Eye (tissue), 1 donor: ENCODE data around the gene KRT4.
"Not testable (repeated sequence)": the region's sequence is repeated elsewhere in the genome, so short reads cannot be mapped to it uniquely, and the experiment has no call there.

ENCODE experiments used
- DNase-seq: peaks from one replicate; pipeline ENCODE4 v3.0.0-alpha.2; 2015

Gene KRT4

DNA sequence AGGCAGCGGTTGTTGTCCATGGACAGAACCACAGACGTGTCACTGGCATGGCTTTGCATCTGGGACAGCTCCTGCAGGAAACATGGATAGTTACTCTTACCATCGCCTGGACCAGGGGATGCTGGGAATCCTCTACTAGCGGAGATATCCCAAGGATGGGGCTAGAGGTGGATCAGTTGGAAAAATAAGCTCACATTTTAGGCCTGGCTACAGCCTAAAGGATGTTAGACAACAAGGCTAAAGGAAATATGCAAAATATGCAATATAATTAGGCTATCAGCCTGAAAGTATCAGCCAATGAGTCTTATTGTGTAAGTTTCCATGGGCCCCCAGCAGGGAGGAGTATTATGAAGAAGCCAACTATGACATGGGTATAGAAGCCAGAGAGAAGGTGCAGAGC lies 41.7 kb downstream of the KRT4 start:
- no peak for DNase-seq

DNA sequence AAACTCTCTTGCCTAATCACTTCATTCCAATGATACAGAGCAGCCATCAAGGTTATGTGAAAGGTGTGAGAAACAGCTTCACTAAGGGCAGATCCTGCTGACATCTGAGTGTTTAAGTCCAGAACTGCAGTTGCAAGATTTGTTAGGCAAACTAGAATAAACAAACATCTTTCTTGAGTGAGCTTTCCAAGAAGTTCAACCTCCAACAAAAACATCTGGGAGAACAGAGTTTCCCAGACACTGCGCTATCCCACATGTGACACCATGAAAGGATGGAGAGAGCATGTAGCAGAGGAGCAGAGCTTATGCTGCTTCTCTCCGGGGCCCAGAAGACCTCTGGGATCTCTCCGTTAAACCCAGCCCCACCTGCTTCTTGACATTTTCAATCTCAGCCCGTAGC lies 42.4 kb downstream of the KRT4 start:
- DNase-seq: no peak

DNA sequence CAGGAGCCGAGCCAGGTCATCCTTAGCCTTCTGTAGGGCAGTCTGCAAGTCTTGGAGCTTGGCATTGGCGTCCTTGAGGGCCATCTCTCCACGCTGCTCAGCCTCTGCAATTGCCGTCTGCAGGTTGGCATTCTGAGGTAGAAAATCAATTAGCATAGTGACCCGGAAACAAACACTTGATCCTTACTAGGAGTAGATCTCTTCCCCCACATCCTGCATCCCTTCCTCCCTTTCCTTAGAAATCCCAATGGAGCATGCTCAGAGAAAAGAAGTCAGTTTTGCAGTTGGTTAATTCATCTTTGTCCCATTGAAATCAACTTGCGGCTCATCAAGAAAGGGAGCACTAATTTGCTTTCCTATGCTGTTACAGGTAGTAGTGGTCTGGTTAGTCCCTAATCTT lies 42.8 kb downstream of the KRT4 start:
- DNase-seq: no peak

DNA sequence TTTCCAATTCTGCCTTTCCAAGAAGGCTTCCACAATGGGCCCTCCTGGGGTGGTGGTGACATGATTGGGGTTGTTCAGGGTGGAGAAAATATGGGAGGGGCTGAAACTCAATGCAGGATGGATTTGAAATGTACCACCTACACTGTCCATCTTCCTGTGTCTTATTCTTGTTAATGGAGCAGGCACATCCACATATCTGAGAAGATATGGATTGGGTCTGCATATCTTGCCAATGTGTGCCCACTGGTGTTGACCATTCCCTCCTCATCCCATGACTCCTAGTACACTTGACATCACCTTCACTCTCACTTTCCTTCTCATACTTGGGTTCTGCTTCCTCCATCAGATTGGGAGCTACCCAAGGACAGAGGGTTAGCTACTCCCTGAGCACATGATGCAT lies 44.0 kb downstream of the KRT4 start:
- DNase-seq: no peak

DNA sequence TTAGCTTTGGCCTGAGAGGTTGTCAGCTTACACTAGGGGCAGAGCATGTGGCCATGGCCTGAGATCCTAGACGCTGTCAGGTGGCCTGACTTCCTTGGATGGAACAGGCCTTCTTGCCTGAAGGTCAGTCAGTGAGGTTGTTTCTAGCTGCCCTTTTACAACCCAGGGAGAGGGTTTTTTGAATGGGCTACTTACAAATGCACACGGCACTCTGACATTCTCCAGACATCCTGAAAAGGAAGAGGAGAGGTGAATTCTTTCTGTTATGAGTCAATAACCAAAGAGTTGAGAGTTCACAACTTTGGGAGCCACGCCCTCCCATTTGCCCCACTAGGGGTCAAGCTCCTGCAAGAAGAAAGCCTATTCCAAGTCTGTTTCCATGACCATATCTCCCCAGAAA lies 44.6 kb downstream of the KRT4 start:
- no peak for DNase-seq

DNA sequence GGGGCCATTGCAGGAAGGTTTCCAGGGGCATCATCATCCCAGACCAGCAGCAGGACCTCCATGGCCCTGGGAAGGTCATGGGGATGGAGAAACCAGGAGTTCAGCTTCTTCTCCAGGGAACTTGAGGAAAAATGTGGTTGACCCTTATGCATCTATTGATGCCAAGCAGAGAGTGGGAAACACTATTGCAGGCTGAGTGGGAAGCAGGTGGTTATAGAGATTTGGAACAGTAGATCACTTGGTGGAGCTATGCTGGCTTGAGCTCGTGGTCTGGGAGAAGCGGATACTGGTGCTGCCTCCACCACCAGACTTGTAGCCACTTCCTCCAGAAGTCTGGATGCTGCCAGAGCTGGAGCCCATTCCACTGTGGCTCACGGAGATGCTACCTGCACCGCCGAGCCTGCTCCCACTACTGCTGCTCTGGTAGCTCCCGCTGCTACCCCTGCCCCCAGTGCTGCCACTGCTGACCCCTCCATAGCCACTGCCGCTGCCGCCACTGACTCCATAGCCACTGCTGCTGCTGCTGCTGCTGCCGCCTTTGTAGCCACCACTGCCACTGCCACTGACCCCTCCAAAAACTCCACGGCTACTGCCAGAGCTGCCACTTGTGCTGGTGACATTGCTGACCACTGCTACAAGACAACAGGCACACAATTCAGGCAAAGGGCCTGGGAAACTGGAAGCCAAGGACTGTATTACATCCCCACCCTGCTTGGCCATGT lies 45.3 kb downstream of the KRT4 start:
- no peak for DNase-seq

DNA sequence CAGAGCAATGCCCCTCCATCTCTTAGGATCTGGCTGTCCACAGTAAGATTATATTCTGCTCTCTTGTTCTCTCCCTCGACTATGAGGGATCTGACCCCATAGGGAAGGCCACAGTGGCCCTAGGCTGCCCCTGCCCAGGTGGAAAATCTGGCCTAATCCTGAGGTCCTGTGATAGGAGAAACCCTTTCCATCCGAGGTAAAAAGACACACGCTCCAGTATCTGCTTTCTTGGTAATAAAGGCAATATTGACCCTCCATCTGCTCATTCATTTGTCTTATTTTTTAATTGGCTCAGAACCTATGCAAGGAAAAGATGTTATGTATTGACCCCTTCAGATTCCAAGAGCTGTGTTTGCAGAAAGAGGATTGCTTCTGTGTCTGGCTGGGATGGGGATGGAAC lies 46.5 kb downstream of the KRT4 start:
- no peak for DNase-seq

DNA sequence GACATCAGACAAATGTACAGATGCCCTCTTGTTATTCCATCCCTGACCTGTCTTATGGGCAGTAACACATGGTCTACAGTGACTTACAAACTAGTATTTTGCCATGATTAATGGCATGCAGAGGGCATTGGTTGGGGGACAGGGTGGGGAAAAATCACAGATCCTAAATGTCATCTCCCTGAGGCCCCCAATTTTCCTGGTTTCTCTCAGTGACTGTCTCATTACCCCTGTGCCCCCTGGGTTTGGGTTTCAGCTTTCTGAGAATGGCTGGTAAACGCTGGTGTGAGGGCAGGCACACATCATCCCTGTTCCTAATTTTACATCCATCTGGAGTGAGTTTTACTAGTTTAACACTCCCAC lies 46.9 kb downstream of the KRT4 start:
- no peak for DNase-seq

DNA sequence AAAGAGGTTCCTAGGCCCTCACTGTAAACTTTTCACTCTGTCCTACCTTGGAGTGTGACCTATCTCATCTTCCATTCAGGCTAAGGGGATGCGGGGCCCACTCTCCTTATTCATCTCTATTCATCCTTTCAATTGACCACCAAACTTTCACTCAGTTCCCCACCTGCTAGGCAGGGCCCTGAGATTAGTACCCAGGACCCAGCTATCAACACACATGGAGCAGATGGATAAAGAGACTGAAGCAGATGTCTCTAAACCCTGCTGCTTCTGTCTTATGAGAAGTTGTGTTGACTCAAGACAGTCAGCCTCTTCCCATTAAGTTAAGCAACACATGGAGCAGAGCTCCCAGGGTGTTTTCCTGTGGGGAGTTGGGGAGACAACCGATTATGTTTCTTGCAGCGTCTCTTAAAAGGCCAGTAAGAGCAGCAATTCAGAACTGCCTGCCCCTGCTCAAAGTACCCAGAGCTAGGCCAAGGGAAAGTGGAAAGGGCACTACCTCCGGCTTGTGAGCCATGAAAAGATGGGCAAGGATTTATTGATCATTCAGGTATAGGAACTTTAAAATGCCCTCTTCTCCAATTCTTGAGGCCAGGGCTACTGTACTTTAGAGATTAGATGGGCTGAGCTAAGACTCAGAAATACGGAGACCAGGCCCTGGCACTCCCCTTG lies 47.4 kb downstream of the KRT4 start:
- no peak for DNase-seq

DNA sequence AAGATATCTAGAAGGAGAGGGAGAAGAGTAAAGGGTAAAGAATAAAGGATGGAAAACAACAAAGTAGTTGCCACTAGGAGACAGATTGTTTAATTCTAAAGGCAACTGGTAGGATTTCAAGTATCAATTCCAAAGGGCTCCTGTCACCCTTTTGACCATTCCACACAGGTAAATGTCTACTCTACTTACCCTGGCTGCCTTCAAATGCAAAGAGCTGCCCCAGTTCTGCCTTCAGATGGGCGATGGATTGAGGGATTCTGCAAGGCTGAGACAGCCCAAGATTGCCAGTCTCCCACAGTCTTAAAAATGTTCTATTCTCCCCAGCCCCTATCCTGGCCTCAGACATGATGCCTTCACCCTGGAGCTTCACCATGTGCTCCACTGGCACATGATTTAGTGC lies 48.2 kb downstream of the KRT4 start:
- no peak for DNase-seq

DNA sequence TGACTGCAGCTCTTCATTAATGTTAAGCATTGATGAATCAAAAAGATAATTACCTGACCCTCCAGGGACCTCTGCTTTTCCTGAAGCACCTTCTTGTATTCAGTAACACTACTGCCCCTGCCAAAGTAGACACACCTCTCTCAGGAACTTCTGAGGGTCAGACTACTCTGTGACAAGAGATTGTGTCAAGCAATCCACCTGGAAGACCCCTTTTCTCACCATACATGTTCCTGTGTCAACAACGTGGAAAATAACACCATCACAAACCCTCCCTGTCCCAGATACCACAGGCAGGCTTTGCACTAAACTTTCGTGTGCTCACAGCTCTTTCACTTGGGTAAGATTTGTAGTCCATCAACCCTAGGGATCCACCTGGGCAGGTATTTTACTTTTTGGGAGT lies 49.9 kb downstream of the KRT4 start:
- DNase-seq: no peak

DNA sequence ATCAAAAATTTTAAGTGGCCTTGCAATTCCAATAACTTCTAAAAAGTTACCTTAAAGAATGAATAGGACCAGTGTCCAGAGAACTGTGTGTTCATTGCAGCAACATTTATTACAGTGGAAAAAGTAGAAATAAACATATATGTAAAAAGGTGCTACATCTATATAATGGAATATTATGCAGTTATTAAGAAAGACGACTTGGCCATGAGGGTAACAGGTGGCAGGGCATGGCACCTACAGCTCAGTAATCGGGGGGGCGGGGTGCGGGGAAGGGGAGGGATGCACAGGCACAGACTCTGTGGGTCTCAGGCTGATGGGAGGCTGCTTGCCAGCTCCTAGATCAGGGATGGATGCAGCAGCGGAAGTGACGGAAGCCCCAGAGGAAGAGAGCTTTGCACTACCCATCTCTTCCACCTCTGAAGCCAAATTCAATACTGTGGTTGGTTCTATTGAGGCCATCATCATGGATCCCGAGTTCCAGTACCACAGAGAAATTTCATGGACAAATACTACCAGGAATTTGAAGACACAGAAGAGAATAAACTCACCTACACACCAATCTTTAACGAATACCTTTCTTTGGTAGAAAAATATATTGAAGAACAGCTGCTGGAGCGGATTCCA lies 50.8 kb downstream of the KRT4 start:
- DNase-seq: no peak

DNA sequence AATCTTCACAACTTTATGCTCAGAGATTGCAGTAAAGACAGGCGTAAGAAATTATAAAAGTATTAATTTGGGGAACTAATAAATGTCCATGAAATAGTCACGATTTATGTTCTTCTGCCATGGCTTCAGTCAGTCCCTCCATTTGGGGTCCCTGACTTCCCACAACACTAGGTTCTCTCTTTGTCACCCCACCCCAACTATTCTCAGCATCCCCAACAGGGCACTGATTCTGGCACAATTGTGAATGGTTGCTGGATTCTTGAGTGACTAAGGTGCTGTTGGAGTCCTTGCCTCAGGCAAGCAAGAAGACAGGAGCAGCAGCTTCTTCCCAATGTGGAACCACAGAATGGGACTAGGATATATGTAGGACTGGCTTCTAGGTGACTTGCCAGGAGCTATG lies 52.1 kb downstream of the KRT4 start:
- no peak for DNase-seq

DNA sequence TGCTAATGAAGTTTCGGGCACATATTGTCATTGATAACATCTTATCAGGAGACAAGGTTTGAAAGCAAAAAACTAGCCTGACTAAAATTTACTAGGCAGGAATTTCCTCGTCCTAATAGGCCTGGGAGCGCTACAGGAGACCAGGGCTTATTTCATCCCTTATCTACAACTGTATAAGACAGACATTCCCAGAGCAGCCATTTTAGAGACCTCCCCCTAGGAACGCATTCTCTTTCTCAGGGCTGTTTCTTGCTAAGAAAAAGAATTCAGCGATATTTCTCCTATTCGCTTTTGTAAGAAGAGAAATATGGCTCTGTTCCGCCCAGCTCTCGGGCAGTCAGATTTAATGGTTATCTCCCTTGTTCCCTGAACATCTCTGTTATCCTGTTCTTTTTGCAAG lies 52.7 kb downstream of the KRT4 start:
- DNase-seq: not testable (repeated sequence)

DNA sequence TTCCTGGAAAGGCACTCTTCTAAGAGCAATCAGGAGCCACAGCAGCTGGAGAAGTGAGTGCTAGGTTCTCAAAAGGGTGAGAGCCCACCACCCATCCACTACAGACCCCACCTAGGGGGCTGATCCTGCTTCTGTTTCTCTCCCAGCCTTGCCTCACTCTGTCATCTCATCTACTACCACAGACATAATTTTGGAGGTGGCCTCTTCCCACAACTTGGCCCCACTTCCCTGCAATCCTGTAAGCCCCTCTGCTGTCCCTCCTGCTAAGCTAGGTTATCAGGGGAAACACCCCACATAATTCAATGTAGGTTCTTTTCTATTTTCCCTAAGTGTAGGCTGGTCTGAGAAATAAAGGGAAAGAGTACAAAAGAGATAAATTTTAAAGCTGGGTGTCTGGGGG lies 53.3 kb downstream of the KRT4 start:
- no peak for DNase-seq

DNA sequence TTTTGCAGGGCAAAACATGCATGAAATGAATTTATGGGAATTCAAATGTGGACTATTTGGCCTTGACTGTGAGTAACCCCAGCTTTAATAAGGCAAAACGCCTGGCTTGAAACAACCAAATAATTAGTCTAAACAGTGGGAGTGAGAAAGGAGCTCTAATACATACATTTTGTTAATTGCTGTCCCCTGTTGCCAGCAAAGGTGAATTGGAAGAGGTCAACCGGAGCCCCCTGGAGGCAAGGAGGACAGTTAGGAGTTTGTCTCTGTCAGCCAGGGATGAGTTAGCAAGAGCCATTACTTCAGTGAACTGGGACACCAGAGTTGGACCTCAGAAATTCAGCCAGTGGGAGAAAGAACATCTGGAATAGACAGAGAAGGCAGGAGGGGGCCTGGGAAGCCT lies 54.2 kb downstream of the KRT4 start:
- DNase-seq: no peak

DNA sequence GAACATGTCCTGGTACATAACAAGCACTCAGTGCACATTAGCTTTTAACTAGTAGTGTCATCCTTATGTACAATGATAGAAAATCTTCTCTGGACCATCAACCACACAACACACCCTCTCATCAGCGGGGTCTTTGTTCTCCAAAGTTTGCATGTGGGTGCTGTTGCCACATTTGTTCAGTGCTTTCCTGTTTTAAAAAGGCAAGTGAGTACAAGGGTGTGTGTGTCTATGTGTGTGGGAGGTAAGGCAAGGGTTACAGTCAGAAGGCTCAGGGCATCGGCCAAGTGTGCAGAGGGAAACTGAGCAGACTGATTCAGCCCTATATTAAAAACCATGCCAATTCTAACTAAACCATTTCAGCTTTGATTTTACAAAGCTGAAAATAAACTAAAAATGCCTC lies 54.7 kb downstream of the KRT4 start:
- DNase-seq: no peak

DNA sequence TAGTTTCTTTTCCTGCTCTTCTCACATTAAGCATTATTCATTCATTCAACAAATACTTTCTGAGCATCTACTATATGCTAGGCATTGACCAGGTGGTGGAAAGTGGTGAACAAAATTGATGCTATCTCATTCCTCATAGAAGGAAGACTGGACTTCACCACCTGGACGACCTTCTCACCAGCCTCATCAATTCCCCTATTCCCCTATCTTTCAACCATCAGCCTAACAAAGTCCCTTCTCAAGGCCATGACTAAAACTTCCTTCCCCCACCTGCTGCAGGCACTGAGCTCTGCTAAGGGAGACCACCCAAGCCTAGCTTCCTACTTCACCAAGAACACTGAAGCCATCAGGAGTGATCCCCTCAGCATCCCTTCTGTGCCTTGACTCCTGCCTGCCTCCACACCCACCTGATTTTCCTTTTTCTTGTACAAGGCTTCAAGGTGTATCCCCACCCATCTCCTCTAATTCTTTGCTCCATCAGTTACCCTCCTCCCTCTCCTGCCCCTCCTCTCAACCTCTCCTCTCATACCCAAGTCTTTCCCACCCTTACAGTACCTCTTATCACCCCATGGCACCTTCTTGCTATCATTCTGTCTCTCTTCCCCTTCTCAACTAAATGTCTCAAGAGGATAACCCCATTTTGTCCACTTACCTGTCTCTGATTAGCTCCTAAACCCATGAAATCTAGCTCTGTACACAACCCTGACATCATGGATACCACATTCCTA lies 56.3 kb downstream of the KRT4 start:
- no peak for DNase-seq
